ENCODE data around the gene CRAT.

Gene CRAT

GRCh38 chr9:129093602-129094386 is 16.8 kb downstream of the CRAT start:
- H3K27ac ChIP-seq (replicated peaks): no peak overlapping the region
- H3K27me3 ChIP-seq (ENCODE audit: insufficient read depth, poor library complexity, severe bottlenecking): no peaks in the 10 kb centered on the region
- TF ChIP-seq SPI1 (IDR thresholded peaks at IDR 0.05; ENCODE audit: borderline replicate concordance, low read depth): no peak
- no peak for TF ChIP-seq POLR2AphosphoS5 (IDR thresholded peaks at IDR 0.05; ENCODE audit: low read depth)
- no peak for TF ChIP-seq GABPA (IDR thresholded peaks at IDR 0.05; ENCODE audit: low read depth)
- no peak for TF ChIP-seq REST (IDR thresholded peaks at IDR 0.05; ENCODE audit: insufficient replicate concordance, low read depth)
- no peak overlapping the region for H3K4me3 ChIP-seq (replicated peaks; ENCODE audit: insufficient read depth, low read length)
- no peak for DNase-seq (ENCODE audit: low read depth in 1 of 2, low spot score in 1 of 2)

GRCh38 chr9:129089246-129089645 is 21.3 kb downstream of the CRAT start:
- TF ChIP-seq GABPA (IDR thresholded peaks at IDR 0.05; ENCODE audit: low read depth) (no peak), REST (IDR thresholded peaks at IDR 0.05; ENCODE audit: insufficient replicate concordance, low read depth) (no peak), CTCF (IDR thresholded peaks at IDR 0.05; ENCODE audit: insufficient read depth, low read length) (no peak), POLR2AphosphoS5 (IDR thresholded peaks at IDR 0.05; ENCODE audit: low read depth) (no peak), SPI1 (IDR thresholded peaks at IDR 0.05; ENCODE audit: borderline replicate concordance, low read depth) (no peak)
- Histone ChIP-seq H3K27me3 (ENCODE audit: insufficient read depth, poor library complexity, severe bottlenecking) (no peaks in the 10 kb centered on the region), H3K4me3 (replicated peaks; ENCODE audit: insufficient read depth, low read length) (no peak overlapping the region), H3K27ac (replicated peaks) (no peak overlapping the region)
- DNase-seq (ENCODE audit: low read depth in 1 of 2, low spot score in 1 of 2): no peak

GRCh38 chr9:129084087-129084486 is 26.5 kb downstream of the CRAT start:
- Histone ChIP-seq H3K27me3 (ENCODE audit: insufficient read depth, poor library complexity, severe bottlenecking) (no peaks in the 10 kb centered on the region), H3K4me3 (replicated peaks; ENCODE audit: insufficient read depth, low read length) (no peak overlapping the region), H3K27ac (replicated peaks) (no peak overlapping the region)
- TF ChIP-seq SPI1 (IDR thresholded peaks at IDR 0.05; ENCODE audit: borderline replicate concordance, low read depth) (no peak), REST (IDR thresholded peaks at IDR 0.05; ENCODE audit: insufficient replicate concordance, low read depth) (no peak), CTCF (IDR thresholded peaks at IDR 0.05; ENCODE audit: insufficient read depth, low read length) (no peak), GABPA (IDR thresholded peaks at IDR 0.05; ENCODE audit: low read depth) (no peak), POLR2AphosphoS5 (IDR thresholded peaks at IDR 0.05; ENCODE audit: low read depth) (no peak)
- no peak for DNase-seq (ENCODE audit: low read depth in 1 of 2, low spot score in 1 of 2)
